Right ventricle myocardium superior (tissue), 1 donor: ENCODE results near the gene APLN. TPM values are rescaled to one million over a fixed set of nuclear protein-coding genes. Genes with fewer than 3 reads are reported as not detected.

ENCODE experiments used
- ATAC-seq: fragments of 200-7000 bp; cut with Tn5 transposase; one replicate; pipeline ENCODE4 v1.9.1; 2020; ENCODE audit warnings: mild to moderate bottlenecking; ENCODE audit not compliant: poor library complexity
- DNase-seq: peaks from one replicate; pipeline ENCODE4 v3.0.0-alpha.2; 2020
- intact Hi-C: fragments of 100-400 bp; cut with DNase I; formaldehyde crosslinking; loops from one replicate; pipeline ENCODE4 v1.11.2; 2022
- total RNA-seq: library from RNA; stranded (reverse); fragmentation: NEBNext Ultra II Directional; extraction: Animal tissue kit (Norgen Biotek cat#: 25700); gene quantifications from one replicate; pipeline ENCODE4 v1.2.1, GENCODE V29; 2021
- donor health status: DM: no; HTN: yes; CAD: no; lungs with severe emphysema.

Gene APLN
- total RNA-seq, 1 donor from 2014 or later: 15.4 TPM

- ATAC-seq (no peak), DNase-seq (no peak)
- intact Hi-C loops: no loop called here
Observed at GRCh38 chrX:129647418-129648410, 7.0 kb downstream of the APLN start.

- ATAC-seq: no peak
- intact Hi-C loops: no loop called here
- no peak for DNase-seq
Observed at GRCh38 chrX:129646566-129647417, 8.0 kb downstream of the APLN start.

- DNase-seq (no peak), ATAC-seq (no peak)
- intact Hi-C loops: no loop called here
Observed at GRCh38 chrX:129642641-129643040, 12.1 kb downstream of the APLN start.

GRCh38 chrX:129641941-129642340 is 12.8 kb downstream of the APLN start:
- intact Hi-C loops: no loop called here
- no peak for ATAC-seq
- DNase-seq: no peak

- no peak for DNase-seq
- intact Hi-C loops: no loop called here
- no peak for ATAC-seq
Observed at GRCh38 chrX:129641469-129641868, 13.3 kb downstream of the APLN start.

- ATAC-seq (no peak), DNase-seq (no peak)
- intact Hi-C loops: no loop called here
Observed at GRCh38 chrX:129640737-129641136, 14.0 kb downstream of the APLN start.

- DNase-seq: no peak
- ATAC-seq: no peak
- intact Hi-C loops: no loop called here
Observed at GRCh38 chrX:129638917-129639316, 15.8 kb downstream of the APLN start.

- DNase-seq: peak; percentile 82
- ATAC-seq: peak; percentile 89
- intact Hi-C loops: loop anchor here (2.0 kb wide), 1 partner anchor 89 kb away; no protein-coding TSS in a partner anchor
Observed at GRCh38 chrX:129637217-129638109, 17.3 kb downstream of the APLN start.

- intact Hi-C loops: loop anchor here (2.0 kb wide), 1 partner anchor 91 kb away; no protein-coding TSS in a partner anchor
- ATAC-seq (no peak), DNase-seq (no peak)
Observed at GRCh38 chrX:129636175-129636681, 18.5 kb downstream of the APLN start.

- DNase-seq (no peak), ATAC-seq (no peak)
- intact Hi-C loops: no loop called here
Observed at GRCh38 chrX:129634541-129634940, 20.2 kb downstream of the APLN start.

GRCh38 chrX:129632443-129632842 is 22.3 kb downstream of the APLN start:
- ATAC-seq (no peak), DNase-seq (no peak)
- intact Hi-C loops: no loop called here

GRCh38 chrX:129631849-129632248 is 22.9 kb downstream of the APLN start:
- ATAC-seq (no peak), DNase-seq (no peak)
- intact Hi-C loops: no loop called here

GRCh38 chrX:129629837-129630236 is 24.9 kb downstream of the APLN start:
- no peak for DNase-seq
- intact Hi-C loops: no loop called here
- ATAC-seq: peak; percentile 68

- no peak for DNase-seq
- no peak for ATAC-seq
- intact Hi-C loops: no loop called here
Observed at GRCh38 chrX:129626026-129626425, 28.7 kb downstream of the APLN start.

- intact Hi-C loops: no loop called here
- ATAC-seq (no peak), DNase-seq (no peak)
Observed at GRCh38 chrX:129622757-129623301, 31.9 kb downstream of the APLN start.

GRCh38 chrX:129618997-129619396 is 35.8 kb downstream of the APLN start:
- intact Hi-C loops: no loop called here
- peak; percentile 71 for ATAC-seq
- no peak for DNase-seq

- ATAC-seq: no peak
- intact Hi-C loops: no loop called here
- DNase-seq: no peak
Observed at GRCh38 chrX:129617420-129617819, 37.3 kb downstream of the APLN start.
